GM19372 (cell line): Measurements from ENCODE around the gene C19orf44.
"Not testable (repeated sequence)": the region's sequence is repeated elsewhere in the genome, so short reads cannot be mapped to it uniquely, and the experiment has no call there.

Source experiments
- ATAC-seq: cut with Tn5 transposase; IDR thresholded peaks from one replicate; pipeline ENCODE4 v1.9.1; 2021; ENCODE audit warnings: mild to moderate bottlenecking, low read depth, moderate library complexity; ENCODE audit not compliant: unreplicated experiment

The C19orf44 gene

GRCh38 chr19:16530540-16531379, 34.6 kb downstream of the C19orf44 start:
- ATAC-seq, result no peak

- no peak for ATAC-seq
These were observed 35.1 kb downstream of the C19orf44 start for GRCh38 chr19:16531380-16531669.

DNA sequence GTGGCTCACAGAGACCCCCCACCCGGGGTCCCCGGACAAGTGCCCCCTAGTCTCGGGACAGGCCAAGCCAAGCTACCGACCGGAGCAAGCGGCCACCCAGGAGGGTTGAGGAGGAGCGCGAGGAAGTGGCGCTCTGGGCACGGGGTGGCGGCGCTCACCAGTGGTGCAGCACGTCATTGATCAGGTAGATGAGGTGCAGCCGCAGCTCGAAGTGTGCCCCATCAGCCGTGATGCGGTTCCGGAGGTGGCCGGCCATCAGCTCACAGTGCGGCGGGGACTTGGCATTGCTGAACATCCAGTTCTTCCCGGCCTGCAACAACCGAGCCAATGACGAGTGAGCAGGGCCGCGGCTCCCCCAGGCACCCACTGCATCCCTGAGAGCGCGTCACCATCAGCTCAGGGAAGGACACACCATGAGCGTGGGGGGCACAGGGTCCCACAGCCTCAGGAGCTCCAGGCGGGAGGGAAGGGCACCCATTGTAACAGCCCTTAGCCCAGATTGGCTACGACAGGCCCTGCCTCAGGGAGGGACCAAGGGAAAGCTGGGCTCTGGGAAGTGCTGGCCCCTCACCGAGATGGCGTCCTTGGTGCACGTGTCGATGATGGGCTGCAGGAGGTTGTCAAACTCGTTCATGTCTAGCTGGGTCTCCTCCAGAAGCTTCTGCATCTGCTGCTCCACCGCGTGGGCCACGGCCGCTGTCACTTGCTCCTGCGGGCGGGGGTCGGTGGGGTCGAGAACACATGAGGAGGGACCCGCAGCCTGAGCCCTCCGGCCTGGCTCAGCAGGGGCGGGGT, 36.4 kb downstream of the C19orf44 start:
- no peak for ATAC-seq

DNA sequence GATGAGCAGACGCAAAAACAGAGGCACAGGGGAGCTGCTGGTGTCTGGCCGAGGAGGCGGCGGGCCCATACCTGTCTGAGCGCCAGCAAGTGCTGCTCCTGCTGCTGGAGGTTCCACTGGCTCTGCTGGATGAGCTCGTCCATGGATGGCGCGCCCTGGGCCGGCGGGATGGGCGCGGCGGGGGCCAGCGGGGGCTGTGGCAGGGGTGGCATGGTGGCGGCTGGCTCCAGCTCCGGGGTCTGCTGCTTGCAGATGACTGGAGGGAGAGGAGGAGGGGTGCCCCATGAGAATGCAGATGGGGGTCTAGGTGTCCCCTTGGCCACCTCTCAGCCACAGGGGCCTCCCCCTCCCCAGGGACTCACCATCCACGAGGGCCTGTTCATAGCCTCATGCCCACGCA, 39.2 kb downstream of the C19orf44 start:
- no peak for ATAC-seq

GRCh38 chr19:16536130-16536529, 39.9 kb downstream of the C19orf44 start:
- ATAC-seq, result no peak

- ATAC-seq, result no peak
These were observed 40.9 kb downstream of the C19orf44 start for GRCh38 chr19:16537111-16537510.

DNA sequence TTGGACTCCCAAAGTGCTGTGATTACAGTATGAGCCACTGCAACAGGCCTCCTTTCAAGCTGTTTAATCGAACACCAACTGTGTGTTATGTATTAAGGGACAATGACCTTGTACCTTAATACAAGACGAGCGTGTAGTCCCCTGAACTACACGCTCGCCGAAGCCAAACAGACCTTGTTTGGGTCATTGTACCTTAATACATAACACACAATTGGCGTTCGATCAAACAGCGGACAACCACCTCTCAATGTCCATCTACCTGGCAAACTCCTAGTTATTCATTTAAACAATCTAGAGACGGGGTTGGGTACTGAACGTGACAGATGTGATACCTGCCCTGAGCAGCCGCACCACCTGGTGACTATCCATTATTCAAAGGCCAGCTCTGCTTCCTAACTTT, 44.8 kb downstream of the C19orf44 start:
- no peak for ATAC-seq

- ATAC-seq, result no peak
These were observed 45.4 kb downstream of the C19orf44 start for GRCh38 chr19:16541526-16542044.

DNA sequence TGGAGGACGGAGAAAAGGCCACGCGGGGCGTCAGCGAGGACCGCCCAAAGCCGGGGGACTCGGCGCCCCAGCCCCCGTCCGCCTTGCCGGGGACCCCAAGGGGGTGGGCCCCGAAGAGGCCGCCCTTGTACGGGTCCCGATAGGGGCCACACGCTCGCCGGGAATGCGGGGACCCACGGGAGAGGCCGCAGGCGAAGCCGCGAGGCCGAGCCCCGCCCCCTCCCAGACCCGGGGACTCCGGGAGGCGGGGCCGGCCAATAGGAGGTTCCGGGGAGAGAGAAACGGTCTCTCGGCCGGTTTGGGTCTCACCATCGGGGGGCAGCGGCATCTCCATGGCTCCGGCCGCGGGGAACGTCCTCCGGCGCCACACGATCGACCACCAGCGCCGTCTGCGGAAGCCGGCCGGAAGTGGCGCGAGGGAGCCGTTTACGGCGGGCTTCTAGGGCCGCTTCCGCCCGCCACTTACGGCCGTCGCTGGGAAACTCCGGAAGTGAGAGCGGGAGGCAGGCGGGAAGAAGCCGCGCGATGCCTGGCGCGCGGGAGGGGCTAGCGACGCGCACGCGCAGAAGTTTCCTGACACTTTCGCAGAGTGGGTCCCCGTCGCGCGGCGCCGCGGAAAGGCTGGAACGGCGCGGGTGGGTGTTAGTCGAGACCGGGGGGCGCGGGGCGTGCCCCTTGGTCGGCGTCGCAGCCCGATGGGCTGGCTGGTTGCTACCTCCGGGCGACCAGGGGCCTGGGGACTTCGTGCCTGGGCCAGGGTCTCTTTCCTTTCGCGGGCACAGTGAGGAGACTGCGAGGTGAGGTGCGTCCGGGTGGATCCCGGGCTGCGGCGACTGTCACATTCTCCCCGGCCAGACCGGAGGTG, 46.1 kb downstream of the C19orf44 start, which contains the start of gene CHERP:
Gene CHERP, minus strand, starts transcription at position 393 of the 865 bp plus-strand sequence. Its CDS starts 59 bp downstream, at position 334.
- ATAC-seq, result peak; percentile 84

GRCh38 chr19:16542910-16543472, 46.8 kb downstream of the C19orf44 start:
- ATAC-seq, result no peak

DNA sequence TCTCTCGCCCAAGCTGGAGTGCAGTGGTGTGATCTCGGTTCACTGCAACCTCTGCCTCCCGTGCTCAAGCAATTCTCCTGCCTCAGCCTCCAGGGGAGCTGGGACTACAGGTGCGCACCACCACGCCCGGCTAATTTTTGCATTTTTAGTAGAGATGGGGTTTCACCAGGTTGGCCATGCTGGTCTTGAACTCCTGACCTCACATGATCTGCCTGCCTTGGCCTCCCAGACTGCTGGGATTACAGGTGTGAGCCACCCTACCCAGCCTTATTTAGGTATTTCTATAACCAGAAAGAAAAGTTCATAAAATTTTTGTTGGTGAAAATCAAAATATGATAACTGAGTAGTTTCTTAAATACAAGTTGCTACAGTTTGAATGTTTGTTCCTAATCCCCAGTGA, 47.5 kb downstream of the C19orf44 start:
- ATAC-seq, result not testable (repeated sequence)

- no peak for ATAC-seq
These were observed 48.5 kb downstream of the C19orf44 start for GRCh38 chr19:16544473-16545231.

GRCh38 chr19:16548956-16549355, 52.8 kb downstream of the C19orf44 start:
- ATAC-seq, result no peak

GRCh38 chr19:16551902-16552301, 55.7 kb downstream of the C19orf44 start:
- ATAC-seq, result not testable (repeated sequence)

- no peak for ATAC-seq
These were observed 58.6 kb downstream of the C19orf44 start for GRCh38 chr19:16554776-16555175.

- ATAC-seq, result no peak
These were observed 63.6 kb downstream of the C19orf44 start for GRCh38 chr19:16559780-16560276.

DNA sequence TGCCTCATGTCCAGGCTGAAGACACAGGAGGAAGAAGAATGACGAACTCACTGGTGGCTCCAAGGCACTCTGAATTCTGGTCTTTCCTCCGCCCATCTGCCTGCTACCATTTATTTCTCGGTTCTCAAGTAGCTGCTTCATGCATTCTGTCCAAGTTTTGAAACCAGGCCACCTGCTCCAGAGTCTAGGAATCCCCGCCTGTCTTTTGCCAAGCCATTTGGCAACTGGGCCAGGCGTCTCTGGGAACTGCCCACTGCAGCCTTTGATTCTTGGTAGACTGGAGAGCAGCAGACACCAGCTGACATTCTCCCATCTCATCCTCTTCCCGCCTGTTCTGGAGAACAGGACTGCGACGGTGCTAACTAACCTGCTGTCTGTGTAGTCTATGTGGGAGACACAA, 65.2 kb downstream of the C19orf44 start:
- no peak for ATAC-seq

DNA sequence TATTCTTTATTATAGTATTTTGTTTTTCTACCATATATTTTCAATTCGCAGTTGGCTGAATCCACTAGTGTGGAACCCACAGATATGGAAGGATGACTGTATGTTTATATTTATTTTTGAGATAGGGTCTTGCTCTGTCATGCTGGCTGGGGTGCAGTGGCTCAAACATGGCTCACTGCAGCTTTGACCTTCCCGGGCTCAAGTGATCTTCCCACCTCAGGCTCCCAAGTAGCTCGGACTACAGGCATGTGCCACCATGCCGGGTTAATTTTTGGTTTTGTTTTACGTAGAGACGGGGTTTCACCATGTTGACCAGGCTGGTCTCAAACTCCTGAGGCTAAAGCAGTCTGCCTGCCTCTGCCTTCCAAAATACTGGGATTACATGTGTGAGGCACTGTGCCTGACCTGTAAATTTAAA, 66.4 kb downstream of the C19orf44 start:
- ATAC-seq, result no peak

GRCh38 chr19:16564842-16565241, 68.6 kb downstream of the C19orf44 start:
- no peak for ATAC-seq
